ENCODE results near the gene CD22.

The CD22 gene

DNA sequence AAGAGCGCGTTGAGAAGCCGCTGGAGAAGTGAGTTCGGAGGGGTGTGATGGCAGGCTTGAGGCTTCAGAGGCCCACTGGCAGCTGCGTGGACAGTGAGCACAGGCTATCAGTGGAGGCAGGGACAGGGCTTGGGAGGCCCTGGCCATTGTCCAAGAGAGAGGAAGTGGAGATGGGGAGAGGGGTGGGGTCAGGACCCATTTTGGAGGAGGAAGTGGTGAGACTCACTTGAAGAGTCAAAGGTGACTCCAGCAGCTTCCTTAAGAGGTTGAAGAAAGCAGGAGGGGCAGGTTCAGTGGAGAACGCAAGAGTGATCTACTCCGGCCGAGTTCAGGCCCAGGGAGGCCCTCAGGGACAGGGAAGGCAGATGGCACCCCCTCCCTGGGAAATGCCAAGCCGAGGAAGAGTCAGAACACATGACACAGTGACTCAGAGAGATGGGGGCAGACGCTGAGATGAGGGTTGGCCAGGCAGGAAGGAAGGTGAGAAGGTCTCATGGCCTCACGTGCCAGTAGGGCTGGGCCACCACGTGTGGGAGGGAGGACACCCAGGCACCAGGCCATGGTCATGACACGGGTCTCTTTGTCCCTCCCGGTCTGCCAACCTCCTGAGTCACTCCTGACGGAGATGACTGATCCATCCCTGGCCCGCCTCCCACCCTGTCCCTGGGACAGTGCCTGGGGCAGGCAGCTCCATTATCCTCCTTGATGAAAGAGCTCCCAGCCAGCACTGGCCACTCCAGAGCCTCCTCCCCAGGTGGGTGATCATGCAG is 10.1 kb upstream of the CD22 start:
- ChIA-PET CTCF (no interaction called here), POLR2A (no interaction called here)
- TF ChIP-seq SP1 (IDR thresholded peaks at IDR 0.05) (no peak), FOXK2 (IDR thresholded peaks at IDR 0.05) (no peak), ARNT (IDR thresholded peaks at IDR 0.05) (no peak), L3MBTL2 (conservative IDR thresholded peaks at IDR 0.05) (no peak), FOXA1 (IDR thresholded peaks at IDR 0.05) (no peak), FOXM1 (IDR thresholded peaks at IDR 0.05; ENCODE audit: borderline replicate concordance) (no peak), CTBP1 (IDR thresholded peaks at IDR 0.05; ENCODE audit: borderline replicate concordance) (no peak), SUZ12 (IDR thresholded peaks at IDR 0.05) (no peak)
- no peak for DNase-seq (ENCODE audit: extremely low spot score)

DNA sequence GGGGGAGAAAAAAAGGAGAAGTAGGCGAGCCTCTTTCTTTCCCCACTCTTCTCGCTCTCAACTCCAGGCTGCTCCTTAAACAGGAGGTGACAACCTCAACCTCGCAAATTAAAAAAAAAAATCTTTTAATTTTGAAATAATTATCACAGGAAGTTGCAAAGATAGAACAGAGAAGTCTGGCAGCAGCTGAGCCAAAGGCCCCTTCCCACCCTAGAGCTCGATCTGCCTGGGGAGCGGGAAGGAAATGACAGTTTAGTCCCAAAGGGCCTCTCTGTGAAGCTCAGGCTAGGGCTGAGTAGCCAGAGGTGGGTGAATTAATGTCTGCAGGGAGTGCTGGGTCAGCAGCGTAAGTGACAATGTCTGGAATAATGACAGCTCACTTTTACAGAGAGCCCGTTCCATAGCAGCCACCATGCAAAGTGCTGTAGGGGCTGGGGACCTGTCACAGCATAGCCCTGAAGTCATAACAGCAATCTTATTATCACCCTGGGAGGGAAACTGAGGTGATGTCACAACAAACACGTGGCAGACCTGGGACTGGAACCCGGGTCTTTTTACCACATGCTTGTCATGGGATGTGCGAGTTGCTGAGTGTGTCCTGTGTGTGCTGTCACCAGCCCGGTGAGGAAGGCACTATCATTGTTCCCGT is 8.8 kb upstream of the CD22 start:
- ChIA-PET POLR2A (no interaction called here), CTCF (no interaction called here)
- TF ChIP-seq SP1 (IDR thresholded peaks at IDR 0.05) (no peak), NFRKB (IDR thresholded peaks at IDR 0.05) (no peak), ARNT (IDR thresholded peaks at IDR 0.05) (no peak), LEF1 (IDR thresholded peaks at IDR 0.05; ENCODE audit: borderline replicate concordance) (no peak), HDGF (IDR thresholded peaks at IDR 0.05; ENCODE audit: borderline replicate concordance) (no peak), CTBP1 (IDR thresholded peaks at IDR 0.05; ENCODE audit: borderline replicate concordance) (no peak), FOXA1 (IDR thresholded peaks at IDR 0.05) (no peak), SUZ12 (IDR thresholded peaks at IDR 0.05) (no peak)
- DNase-seq (ENCODE audit: extremely low spot score) = no peak

DNA sequence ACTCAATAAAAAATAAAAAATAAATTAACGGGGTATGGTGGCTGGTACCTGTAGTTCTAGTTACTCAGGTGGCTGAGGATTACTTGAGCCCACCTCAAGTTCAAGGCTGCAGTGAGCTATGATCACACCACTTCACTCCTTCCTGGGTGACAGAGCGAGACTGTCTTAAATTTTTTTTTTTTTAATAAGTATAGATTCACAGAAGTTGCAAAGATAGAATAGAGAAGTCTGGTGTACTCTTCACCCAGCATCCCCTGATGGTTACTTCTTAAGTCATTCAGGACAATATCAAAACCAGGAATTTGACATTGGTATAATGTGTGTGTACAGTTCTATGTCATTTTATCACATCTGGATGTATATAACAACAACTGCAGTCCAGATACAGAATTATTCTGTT is 7.7 kb upstream of the CD22 start:
- TF ChIP-seq HDGF (IDR thresholded peaks at IDR 0.05; ENCODE audit: borderline replicate concordance) = no peak
- no peak for TF ChIP-seq SUZ12 (IDR thresholded peaks at IDR 0.05)
- no peak for TF ChIP-seq L3MBTL2 (conservative IDR thresholded peaks at IDR 0.05)
- no peak for TF ChIP-seq NFRKB (IDR thresholded peaks at IDR 0.05)
- no peak for TF ChIP-seq ARNT (IDR thresholded peaks at IDR 0.05)
- TF ChIP-seq BHLHE40 (IDR thresholded peaks at IDR 0.05; ENCODE audit: borderline replicate concordance) = no peak
- no peak for TF ChIP-seq SP1 (IDR thresholded peaks at IDR 0.05)
- no peak for TF ChIP-seq ZNF384 (IDR thresholded peaks at IDR 0.05)
- no peak for TF ChIP-seq TARDBP (IDR thresholded peaks at IDR 0.05)
- DNase-seq (ENCODE audit: extremely low spot score) = no peak
- ChIA-PET CTCF (no interaction called here), POLR2A (no interaction called here)

DNA sequence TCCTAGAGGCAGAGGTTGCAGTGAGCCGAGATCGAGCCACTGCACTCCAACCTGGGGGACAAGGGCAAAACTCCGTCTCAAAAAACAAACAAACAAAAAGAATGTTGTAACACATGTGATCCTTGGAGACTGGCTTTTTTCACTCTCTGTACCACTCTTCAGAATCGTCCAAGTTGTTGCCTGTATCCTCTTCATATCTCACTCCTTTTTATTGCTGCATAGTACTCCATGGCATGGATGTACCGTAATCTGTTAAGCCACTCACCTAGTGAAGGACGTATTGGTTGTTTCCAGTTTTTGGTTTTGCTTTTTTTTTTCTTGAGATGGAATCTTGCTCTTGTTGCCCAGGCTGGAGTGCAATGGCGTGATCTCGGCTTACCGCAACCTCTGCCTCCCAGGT is 7.0 kb upstream of the CD22 start:
- DNase-seq (ENCODE audit: extremely low spot score) = no peak
- ChIA-PET POLR2A (no interaction called here), CTCF (no interaction called here)
- TF ChIP-seq BHLHE40 (IDR thresholded peaks at IDR 0.05; ENCODE audit: borderline replicate concordance) = no peak
- TF ChIP-seq TARDBP (IDR thresholded peaks at IDR 0.05) = no peak
- no peak for TF ChIP-seq HDGF (IDR thresholded peaks at IDR 0.05; ENCODE audit: borderline replicate concordance)

DNA sequence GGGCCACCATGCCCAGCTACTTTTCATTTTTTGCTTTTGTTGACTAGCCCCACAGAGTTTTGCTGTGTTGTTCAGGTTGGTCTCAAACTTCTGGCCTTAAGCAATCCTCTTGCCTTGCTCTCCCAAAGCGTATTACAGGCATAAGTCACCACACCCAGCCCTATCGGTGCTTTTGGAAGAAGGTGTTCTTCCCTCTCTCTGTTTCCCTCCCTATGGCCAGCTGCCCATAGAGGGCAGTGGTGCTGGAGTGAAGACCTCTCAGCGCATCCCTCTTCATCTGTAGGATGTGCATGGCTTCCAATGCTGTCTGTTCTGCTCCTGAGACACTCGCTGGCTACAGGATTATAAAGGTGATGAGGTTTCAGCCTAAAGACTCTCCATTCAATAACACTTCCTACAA is 1.3 kb upstream of the CD22 start:
- TF ChIP-seq HDGF (IDR thresholded peaks at IDR 0.05; ENCODE audit: borderline replicate concordance) (no peak), ARNT (IDR thresholded peaks at IDR 0.05) (no peak), ELF4 (IDR thresholded peaks at IDR 0.05) (no peak), FOXA1 (IDR thresholded peaks at IDR 0.05) (no peak), CTBP1 (IDR thresholded peaks at IDR 0.05; ENCODE audit: borderline replicate concordance) (no peak), TARDBP (IDR thresholded peaks at IDR 0.05) (no peak), ZNF384 (IDR thresholded peaks at IDR 0.05) (no peak), SP1 (IDR thresholded peaks at IDR 0.05) (no peak), SUZ12 (IDR thresholded peaks at IDR 0.05) (no peak), FOXM1 (IDR thresholded peaks at IDR 0.05; ENCODE audit: borderline replicate concordance) (no peak), L3MBTL2 (conservative IDR thresholded peaks at IDR 0.05) (no peak), BHLHE40 (IDR thresholded peaks at IDR 0.05; ENCODE audit: borderline replicate concordance) (no peak)
- ChIA-PET CTCF (no interaction called here), POLR2A (no interaction called here)
- DNase-seq (ENCODE audit: extremely low spot score) = no peak

DNA sequence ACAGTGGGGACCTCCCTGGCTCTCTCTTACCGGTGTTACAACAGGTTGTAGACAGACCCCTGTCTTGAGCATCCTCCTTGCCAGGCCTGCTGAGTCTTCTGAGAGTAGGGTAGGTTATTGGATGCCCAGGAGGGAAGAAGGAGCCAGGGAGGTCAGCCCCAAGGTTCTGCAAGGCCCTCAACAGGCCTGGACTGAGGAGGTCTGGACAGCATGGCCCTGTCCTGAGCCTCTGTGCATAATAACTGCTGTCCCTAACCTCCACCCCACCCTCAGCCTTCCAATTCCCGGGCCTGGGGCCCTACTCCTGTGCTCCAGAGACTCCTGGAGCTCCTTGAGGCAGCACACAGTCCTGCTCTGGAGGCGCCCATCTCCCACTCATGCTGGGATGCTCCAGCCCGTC is 336 bp downstream of the CD22 start:
- POLR2A ChIA-PET = no interaction called here
- DNase-seq (ENCODE audit: extremely low spot score) = no peak
- CTCF ChIA-PET = no interaction called here
- TF ChIP-seq L3MBTL2 (conservative IDR thresholded peaks at IDR 0.05) = no peak
- TF ChIP-seq LEF1 (IDR thresholded peaks at IDR 0.05; ENCODE audit: borderline replicate concordance) = no peak
- no peak for TF ChIP-seq ARNT (IDR thresholded peaks at IDR 0.05)
- TF ChIP-seq HDGF (IDR thresholded peaks at IDR 0.05; ENCODE audit: borderline replicate concordance) = no peak
- no peak for TF ChIP-seq NFRKB (IDR thresholded peaks at IDR 0.05)
- no peak for TF ChIP-seq FOXA1 (IDR thresholded peaks at IDR 0.05)
- no peak for TF ChIP-seq FOXK2 (IDR thresholded peaks at IDR 0.05)
- TF ChIP-seq SUZ12 (IDR thresholded peaks at IDR 0.05) = no peak
- no peak for TF ChIP-seq ELF4 (IDR thresholded peaks at IDR 0.05)
- TF ChIP-seq TARDBP (IDR thresholded peaks at IDR 0.05) = no peak

DNA sequence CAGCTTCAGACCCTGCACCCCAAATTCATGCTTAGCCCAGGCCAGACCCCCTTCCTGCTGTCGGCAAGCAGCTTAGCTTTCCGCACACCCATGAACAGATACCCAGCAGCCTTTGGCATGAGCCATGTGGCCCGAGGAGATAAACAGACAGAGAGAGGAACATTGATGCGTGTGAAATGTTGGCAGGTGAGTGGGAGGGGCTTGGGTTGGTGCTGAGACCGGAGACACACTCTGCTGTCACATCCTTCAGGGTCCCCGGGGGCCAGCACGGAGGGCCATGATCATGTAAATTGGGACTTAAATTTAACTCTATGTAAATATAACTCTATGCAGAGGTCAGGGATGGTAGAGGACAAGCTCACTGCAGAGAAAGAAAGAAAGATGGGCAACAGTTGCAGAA is 1.5 kb downstream of the CD22 start:
- TF ChIP-seq FOXM1 (IDR thresholded peaks at IDR 0.05; ENCODE audit: borderline replicate concordance) (no peak), FOXA1 (IDR thresholded peaks at IDR 0.05) (no peak), HDGF (IDR thresholded peaks at IDR 0.05; ENCODE audit: borderline replicate concordance) (no peak), CTBP1 (IDR thresholded peaks at IDR 0.05; ENCODE audit: borderline replicate concordance) (no peak), TARDBP (IDR thresholded peaks at IDR 0.05) (no peak), L3MBTL2 (conservative IDR thresholded peaks at IDR 0.05) (no peak), LEF1 (IDR thresholded peaks at IDR 0.05; ENCODE audit: borderline replicate concordance) (no peak), ZNF384 (IDR thresholded peaks at IDR 0.05) (no peak)
- CTCF ChIA-PET = no interaction called here
- no peak for DNase-seq (ENCODE audit: extremely low spot score)
- POLR2A ChIA-PET = no interaction called here

DNA sequence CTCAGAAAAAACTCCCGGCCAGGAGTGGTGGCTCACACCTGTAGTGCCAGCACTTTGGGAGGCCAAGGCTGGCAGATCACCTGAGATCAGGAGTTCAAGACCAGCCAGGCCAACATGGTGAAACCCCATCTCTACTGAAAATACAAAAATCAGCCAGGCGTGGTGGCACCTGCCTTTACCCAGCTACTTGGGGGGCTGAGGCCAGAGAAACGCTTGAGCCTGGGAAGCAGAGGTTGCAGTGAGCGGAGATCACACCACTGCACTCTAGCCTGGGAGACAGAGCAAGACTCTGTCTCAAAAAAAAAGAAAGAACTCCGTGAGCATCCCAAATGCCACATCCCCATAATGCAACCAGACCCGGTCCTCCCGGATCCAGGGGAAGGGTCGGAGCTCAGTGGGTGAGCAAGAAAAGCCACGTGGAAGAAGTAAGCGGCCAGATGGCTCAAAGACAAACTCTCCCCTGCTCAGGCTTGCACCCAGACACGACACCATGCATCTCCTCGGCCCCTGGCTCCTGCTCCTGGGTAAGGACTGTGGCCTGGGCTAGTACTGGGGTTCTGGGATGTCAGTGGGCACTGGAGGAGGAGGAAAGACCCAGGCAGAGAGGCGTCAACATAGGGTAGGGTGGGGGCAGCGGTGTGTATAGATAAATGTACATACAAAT is 2.7 kb downstream of the CD22 start:
- TF ChIP-seq NFRKB (IDR thresholded peaks at IDR 0.05) (no peak), ELF4 (IDR thresholded peaks at IDR 0.05) (no peak), ZNF384 (IDR thresholded peaks at IDR 0.05) (no peak), LEF1 (IDR thresholded peaks at IDR 0.05; ENCODE audit: borderline replicate concordance) (no peak), FOXK2 (IDR thresholded peaks at IDR 0.05) (no peak), L3MBTL2 (conservative IDR thresholded peaks at IDR 0.05) (no peak), CTBP1 (IDR thresholded peaks at IDR 0.05; ENCODE audit: borderline replicate concordance) (no peak), ARNT (IDR thresholded peaks at IDR 0.05) (no peak), HDGF (IDR thresholded peaks at IDR 0.05; ENCODE audit: borderline replicate concordance) (no peak), TARDBP (IDR thresholded peaks at IDR 0.05) (no peak), FOXA1 (IDR thresholded peaks at IDR 0.05) (no peak), BHLHE40 (IDR thresholded peaks at IDR 0.05; ENCODE audit: borderline replicate concordance) (no peak), FOXM1 (IDR thresholded peaks at IDR 0.05; ENCODE audit: borderline replicate concordance) (no peak), SUZ12 (IDR thresholded peaks at IDR 0.05) (no peak), SP1 (IDR thresholded peaks at IDR 0.05) (no peak)
- TF ChIP-seq, protein P1, sequence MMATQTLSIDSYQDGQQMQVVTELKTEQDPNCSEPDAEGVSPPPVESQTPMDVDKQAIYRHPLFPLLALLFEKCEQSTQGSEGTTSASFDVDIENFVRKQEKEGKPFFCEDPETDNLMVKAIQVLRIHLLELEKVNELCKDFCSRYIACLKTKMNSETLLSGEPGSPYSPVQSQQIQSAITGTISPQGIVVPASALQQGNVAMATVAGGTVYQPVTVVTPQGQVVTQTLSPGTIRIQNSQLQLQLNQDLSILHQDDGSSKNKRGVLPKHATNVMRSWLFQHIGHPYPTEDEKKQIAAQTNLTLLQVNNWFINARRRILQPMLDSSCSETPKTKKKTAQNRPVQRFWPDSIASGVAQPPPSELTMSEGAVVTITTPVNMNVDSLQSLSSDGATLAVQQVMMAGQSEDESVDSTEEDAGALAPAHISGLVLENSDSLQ (IDR thresholded peaks at IDR 0.05) = no peak
- ChIA-PET CTCF (no interaction called here), POLR2A (no interaction called here)

More for the DNA sequence above, 2.7 kb downstream of the CD22 start:
- DNase-seq (ENCODE audit: extremely low spot score) = no peak

All from HEK293T (cell line).